GM18867 (cell line): ENCODE results near the gene JCHAIN.
"Not testable (repeated sequence)": the region's sequence is repeated elsewhere in the genome, so short reads cannot be mapped to it uniquely, and the experiment has no call there.

Experiments used
- ATAC-seq: cut with Tn5 transposase; IDR thresholded peaks from one replicate; pipeline ENCODE4 v1.9.1; 2021; ENCODE audit warnings: mild to moderate bottlenecking, moderate library complexity; ENCODE audit not compliant: unreplicated experiment

JCHAIN gene

DNA sequence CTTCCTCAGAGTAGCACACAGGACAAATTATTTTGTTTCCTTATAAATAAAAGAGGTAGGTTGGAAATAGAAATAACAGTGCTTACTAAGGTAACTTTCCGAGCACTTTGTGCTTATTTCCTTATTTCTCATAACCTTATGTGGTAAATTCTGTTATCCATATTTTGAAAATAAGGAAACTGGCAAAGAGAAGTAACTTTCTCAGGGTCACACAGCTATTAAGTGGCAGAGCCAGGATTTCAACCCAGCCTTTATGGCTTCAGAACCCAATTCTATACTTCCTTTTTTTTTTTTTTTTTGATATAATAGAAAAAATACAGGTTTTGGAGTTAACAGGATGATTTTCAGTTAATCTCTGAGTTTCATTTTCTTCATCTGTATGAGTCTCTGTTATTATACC is 25.4 kb upstream of the JCHAIN start:
- no peak for ATAC-seq

DNA sequence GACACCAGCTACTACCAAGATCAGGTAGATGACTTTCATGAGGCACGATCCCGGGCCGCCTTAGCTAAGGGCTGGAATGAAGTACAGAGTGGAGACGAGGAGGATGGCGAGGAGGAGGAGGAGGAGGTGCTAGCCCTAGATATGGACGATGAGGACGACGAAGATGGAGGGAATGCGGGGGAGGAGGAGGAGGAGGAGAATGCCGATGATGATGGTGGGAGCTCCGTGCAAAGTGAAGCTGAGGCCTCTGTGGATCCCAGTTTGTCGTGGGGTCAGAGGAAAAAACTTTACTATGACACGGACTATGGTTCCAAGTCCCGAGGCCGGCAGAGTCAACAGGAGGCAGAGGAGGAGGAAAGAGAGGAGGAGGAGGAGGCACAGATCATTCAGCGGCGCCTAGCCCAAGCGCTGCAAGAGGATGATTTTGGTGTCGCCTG is 22.5 kb upstream of the JCHAIN start:
- peak; percentile 1 for ATAC-seq

DNA sequence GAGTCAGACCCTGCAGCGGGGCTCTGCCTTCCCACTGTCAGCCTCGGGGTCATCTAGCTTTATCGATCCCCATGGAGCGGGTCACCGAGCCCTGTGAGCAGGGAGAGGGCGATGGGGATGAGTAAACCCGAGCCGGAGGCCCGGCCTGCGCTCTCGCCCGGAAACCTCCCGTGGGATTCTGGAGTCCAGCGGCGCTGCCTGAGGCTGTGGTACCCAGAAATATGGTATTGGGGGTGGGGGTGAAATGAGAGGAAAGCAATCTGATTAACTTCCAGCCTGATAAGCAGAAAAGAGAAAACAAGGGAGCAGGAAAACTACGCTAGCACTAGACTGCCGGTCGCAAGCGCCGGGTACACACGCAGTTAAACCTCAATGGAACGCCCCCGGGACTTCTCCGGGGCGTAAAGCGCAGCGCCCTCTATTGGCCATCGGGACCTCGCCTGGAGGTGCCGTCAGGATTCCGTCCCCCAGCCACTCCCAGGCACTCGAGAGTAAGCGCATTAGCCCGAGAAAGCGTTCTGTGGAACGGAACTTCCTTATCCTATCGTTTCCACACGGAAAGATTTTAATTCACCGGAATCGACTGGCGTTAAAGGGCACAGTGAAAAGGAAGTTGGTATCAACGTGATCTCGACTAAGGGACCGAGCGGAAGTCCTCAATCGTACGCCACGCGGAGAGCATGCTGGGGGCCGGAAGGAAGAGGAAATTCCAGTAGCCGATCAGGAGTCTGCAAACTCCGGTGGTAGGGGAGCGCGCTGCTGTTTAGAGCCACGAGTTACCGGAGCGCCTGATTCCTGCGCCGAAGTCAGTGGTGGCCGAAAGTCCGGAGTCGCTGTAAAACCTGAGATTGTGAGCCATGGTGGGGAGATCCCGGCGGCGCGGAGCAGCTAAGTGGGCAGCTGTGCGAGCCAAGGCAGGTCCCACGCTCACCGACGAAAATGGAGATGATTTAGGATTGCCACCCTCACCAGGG is 21.8 kb upstream of the JCHAIN start, which contains the start of gene UTP3:
Gene UTP3 (plus strand): TSS at position 712 of the 974 bp plus-strand sequence. CDS start 146 bp downstream, at position 858.
- ATAC-seq: peak; percentile 90

DNA sequence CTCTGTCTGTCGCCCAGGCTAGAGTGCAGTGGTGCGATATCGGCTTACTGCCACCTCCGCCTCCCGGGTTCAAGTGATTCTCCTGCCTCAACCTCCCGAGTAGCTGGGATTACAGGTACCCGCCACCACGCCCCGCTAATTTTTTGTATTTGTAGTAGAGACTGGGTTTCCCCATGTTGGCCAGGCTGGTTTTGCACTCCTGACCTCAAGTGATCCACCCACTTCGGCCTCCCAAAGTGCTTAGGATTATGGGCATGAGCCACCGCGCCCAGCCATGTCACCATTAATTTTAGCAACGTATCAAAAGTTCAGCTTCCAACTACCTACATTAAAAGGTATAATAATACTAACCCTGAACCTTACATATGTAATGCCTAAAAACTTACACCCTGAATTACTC is 21.1 kb upstream of the JCHAIN start:
- ATAC-seq: peak; percentile 5

DNA sequence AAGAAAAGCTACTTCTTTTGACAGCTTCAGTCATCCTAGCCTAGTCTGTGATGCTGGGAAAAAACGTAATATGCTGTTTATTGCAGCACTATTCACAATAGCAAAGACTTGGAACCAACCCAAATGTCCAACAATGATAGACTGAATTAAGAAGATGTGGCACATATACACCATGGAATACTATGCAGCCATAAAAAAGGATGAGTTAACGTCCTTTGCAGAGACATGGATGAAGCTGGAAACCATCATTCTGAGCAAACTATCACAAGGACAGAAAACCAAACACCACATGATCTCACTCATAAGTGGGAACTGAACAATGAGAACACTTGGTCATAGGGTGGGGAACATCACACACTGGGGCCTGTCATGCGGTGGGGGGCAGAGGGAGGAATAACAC is 15.8 kb upstream of the JCHAIN start:
- ATAC-seq: peak; percentile 2

DNA sequence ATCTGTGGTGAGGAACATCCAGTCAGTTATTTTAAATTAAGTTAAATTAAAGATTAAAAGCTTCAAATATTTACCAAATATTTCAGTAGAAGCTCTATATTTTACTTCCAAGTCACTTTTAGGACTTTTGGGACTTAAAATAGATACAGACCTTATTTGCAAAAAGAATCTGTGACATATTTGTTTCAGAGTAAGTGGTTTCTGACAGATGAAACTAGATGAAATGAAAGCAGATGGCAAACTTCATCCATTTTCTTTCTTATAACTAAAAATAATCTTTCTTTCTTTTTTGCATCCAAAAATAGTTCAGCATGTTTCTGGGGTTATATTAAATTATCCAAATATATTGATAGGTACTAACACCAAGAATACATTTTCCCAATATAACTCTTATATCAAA is 15.4 kb upstream of the JCHAIN start:
- ATAC-seq: peak; percentile 52

DNA sequence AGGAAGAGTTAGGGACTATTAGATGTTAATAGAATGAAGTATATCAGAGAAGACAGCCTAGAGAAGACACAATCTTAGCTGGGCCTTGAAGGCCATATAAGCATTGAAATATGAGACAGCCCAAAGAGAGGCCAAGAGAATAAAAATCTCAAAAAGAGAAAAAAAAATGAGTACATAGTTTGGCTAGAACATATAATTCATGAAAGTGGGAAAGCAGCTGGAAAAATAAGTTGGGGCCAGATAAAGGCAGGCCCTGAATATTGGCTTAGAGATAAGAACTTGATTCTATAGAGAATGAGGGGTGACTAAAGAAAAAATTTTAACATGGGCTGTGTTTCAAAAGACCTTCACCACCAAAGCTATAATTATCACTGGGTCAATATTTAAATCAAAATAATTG is 14.6 kb upstream of the JCHAIN start:
- ATAC-seq: no peak

DNA sequence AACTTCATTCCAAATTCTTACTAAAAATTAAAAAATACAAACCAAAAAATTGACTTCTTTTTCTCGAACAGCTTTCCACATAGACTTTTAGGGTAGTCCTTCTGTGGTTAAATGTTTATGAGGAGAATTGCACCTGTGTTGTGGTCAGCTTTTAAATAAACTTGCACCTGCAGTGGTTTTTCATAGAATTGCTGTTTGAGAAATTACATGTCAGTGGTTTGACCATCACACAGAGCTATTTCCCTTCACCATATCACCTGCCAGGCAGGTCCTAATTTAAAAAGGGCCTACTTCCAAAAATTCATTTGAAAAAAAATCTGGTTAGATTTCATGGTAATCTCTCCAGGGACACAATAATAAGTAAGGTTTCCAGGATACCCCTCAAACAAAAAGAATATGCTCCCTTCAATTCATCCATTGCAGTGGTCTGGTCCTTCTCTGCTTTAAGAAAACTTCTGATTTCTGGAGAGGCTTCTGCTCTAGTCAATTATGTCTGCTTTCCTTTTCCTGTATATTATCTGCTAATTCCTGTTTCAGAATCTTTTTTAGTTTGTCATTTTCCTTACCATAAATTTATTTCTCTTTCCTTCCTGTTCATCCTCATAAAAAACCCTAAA is 12.2 kb upstream of the JCHAIN start:
- peak; percentile 85 for ATAC-seq

DNA sequence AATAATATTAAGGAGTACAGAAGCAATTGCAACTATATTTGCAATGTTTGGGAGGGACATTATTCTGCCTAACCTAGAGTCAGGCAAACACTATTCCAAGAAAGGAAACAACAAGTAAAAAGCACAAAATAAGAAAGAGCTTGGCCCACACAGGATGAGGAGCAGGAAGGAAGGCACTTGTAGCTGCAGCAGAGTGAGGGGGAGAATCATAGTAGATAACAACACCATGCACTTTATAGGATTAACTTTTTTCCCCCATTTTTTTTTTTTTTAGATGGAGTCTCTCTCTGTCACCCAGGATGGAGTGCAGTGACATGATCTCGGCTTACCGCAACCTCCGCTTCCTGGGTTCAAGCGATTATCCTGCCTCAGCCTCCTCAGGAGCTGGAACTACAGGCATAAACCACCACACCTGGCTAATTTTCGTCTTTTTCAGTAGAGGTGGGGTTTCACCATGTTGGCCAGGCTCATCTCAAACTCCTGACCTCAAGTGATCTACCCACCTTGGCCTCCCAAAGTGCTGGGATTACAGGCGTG is 10.3 kb upstream of the JCHAIN start:
- ATAC-seq: no peak

DNA sequence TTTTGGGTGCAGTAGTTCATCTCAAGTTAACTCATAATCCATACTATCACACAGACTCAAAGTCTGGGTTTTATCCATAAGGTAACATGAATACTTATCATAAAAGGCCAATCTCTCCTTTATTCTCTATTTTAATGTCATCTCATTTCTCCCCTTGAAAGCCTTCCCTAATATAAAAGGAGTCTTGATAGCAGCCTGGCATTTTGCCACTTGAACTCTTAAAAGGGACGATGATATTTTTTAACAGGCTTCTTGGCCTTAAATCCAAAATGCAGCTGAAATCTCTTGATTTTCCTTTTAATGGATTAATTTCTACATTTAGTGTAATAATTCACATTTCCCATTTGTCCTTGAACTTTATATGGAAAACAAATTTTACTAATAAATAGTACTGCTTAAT is 8.4 kb upstream of the JCHAIN start:
- no peak for ATAC-seq

DNA sequence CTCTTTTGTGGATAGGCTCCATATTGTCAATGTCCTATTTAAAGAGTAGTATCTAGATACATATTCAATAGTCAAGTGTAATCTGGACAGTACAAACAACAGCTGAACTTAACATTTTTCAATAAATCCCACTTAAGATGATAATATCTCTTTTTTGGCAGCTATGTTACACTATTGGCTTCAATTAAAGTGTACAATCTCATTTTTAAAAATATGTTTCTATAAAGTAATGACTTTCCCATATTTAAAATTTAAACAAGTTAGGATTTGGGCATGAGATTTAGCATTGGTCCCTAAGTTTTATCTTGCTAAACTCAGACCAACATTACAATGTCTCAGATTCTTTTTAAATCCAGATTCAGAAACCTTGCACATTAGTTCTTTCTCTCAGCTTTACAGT is 7.9 kb upstream of the JCHAIN start:
- ATAC-seq: no peak

DNA sequence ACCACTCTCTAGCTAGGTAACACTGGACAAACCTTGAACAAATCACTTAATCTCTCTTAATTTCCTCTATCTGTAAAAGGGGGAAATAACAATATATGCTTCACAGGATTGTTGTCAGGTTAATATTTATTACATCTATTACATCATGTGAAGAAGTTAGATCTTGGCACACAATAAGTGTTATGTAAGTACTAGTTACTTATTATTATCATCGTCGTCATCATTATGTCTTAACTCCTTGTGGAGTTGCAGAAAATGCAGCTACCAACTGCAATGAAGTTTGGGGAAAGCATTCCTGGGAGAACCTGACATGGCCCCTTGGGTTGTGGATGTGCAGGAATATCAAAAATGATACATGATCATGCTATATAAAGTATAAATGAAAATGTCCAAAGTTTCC is 4.8 kb upstream of the JCHAIN start:
- no peak for ATAC-seq

DNA sequence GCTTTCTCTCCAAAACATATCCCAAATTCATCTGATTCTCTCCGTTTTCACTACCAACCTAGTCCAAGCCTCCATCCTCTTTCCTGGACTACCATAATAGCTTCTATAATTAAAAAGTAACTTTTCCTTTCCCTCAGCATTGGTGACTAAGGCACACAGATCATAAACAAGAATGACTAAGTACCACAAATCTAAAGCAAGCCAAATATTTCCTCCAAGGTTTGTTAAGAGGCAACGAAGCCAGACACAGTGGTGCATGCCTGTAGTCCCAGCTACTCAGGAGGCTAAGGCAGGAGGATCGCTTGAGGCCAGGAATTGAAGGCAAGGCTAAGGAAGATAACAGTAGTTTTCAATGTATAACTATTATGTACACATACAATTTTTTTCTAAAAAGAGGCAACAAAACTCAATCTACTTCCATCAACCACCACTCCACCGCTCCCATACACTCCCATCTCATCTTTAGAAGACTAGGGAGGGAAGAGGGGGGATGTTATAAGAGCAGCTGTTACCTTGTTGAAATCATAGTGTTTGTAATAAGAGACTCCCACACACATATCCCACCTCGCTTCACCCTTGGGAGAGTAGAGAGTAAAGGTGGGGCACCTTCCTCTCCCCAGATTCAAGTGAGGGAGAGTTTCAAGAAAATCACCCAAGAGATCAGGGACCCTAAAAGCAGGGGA is 4.2 kb upstream of the JCHAIN start:
- no peak for ATAC-seq

DNA sequence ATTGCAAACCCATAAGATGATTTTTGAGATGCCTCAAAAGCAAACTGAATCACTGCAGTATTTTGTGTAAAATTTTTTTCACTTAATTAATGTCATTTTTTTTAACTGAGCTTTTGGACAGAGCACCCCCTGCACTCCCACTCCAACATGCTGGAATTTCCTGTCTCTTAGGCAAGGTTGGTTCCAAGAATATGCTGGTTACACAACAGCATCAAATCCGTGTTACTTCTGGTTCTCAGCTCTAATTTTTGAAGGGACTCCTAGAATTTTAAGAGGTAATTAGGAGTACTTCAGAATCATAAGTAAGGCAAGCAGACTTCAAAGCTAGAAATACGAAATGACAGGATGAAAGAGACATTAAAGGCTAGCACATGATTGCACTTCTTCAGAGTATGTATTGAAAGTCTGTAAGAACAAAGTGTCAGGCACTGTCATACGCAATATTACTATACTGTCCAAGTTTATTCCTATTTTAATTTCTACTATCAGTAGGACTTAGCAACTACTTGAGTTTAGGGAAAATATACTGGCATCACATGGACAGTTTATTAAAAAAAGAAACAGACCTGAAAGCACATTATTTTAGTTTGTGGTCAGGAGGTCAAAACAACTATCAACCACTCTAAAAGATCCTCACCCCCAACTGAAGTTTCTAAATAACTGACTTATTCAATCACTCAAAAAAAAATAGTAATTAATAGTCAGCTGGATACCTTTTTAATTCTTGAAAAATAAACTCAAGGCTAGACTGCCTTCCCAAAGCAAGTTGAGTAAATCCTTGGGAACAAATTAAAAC is 1.6 kb upstream of the JCHAIN start:
- ATAC-seq: peak; percentile 44

DNA sequence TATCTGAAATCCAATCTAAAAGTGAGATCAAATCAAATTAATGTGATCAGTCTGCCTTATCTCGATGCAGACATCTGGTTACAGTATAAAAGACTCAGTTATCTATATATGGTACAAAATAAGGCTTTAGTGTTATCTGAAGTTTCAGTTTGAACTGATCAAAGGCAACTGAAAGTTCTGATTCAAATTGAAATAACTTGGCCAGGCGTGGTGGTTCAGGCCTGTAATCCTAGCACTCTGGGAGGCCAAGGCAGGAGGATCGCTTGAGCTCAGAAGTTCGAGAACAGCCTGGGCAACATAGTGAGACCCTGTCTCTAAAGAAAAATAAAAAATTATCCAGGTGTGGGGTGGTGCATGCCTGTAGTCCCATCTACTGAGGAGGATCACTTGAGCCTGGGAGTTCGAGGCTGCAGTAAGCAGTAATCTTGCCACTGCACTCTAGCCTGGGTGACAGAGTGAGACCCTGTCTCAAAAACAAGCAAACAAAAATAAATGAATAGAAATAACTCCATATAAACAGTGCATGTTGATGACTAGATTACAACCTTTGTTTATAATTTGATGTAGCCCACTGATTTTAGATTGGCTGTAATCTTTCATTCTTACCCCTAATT is 4.9 kb downstream of the JCHAIN start:
- not testable (repeated sequence) for ATAC-seq

DNA sequence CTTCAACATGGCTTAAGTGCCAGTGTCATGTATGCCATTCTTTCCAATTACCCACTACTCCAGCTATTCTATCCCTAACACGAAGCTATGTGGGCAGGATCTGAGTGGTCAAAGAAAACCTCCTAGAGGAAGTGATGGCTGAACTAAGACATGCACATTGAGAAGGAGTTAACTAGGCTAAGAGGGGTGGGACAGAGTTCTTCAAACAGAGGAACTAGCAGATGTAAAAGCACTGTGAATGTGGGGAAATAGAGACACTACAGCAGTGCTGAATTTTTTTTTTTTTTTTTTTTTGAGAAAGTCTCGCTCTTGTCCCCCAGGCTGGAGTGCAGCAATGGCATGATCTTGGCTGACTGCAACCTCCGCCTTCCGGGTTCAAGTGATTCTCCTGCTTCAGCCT is 6.2 kb downstream of the JCHAIN start:
- ATAC-seq: no peak

DNA sequence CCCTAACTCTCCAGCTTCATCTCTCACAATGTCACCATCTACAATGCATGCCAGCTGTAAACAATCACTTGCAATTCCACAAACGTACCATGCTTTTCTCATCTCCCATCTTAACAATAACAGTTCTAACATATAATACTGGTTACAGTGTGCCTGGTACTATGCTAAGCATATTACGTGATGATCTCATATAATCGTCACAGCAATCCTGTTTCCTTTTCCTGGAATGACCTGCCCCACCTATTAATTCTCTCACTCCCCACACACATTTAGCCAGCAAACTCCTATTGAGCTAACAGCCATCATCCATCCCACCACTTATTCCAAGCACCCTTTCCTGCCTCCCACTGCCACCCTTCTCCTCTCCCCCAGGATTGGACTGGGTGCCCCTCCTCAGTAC is 7.9 kb downstream of the JCHAIN start:
- ATAC-seq: no peak

DNA sequence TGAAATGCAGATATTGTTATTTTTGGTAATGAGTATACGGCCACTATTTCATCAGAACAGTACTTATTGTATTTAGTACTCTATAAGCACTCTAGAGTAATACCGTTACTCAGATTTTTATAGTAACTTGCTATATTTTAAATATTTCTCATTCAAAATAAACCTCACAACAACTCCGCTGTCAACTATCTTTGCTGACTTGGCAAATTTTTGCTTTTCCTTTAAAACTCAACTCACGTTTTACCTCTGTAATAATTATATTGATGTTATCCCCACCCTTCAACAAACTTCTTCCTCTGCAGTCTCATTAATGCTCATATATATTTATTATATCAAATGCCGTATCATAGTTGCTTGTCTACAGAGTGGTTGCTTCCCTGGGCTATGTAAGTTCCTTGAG is 9.0 kb downstream of the JCHAIN start:
- no peak for ATAC-seq

DNA sequence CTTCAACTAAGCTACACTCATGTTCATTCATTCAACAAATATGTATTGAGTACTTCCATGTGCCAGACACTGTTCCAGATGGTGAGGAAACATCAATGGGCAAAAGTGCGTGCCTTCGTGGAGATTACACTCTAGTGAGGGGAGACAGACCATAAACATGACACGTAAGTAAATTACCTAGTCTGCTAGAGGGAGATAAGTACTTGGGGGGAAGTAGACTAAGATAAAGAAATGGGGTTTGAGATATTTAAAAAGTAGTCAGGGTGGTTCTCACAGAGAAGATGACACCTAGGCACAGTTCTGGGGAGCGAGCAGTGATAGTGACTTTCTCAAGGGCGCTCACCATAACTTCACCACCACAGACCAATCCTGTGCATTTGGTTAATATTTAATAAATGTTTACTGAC is 11.7 kb downstream of the JCHAIN start:
- ATAC-seq: no peak

DNA sequence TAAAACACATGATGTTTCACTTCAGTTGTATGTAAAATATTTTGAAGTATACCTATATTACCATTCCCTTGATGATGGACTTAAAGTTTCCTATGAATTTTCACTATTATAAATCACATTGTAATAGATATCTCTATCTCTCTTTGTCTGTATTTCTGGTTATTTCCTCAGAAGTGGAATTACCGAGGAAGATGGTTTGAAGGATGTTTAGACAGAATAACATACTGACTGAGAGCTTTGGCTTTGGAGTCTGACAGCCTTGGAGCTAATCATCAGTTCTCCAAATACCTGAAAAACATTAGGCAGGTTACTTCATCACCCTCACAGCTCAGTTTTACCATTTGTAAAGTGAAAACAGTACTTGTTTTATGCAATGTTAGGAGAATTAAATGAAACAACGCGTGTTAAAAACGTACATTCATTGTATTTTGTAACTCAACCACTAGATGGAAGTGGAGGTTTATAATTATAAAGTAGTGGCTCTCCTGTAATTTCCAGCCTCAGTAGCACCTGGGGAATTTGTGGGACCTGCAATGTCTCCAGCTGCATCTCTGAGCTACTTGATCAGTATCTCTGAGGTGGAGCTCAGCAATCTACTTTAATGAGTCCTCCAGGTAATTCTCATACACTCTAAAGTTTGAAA is 14.3 kb downstream of the JCHAIN start:
- ATAC-seq: no peak
